Measurements from ENCODE around the gene DNPH1. TPM values are rescaled to one million over a fixed set of nuclear protein-coding genes. Genes with fewer than 3 reads are reported as not detected.

Gene DNPH1
- total RNA-seq, 4 donors from 2014 or later: 57.7 to 101 (median 81.5) TPM

GRCh38 chr6:43229803-43230620, 731 bp upstream of the DNPH1 start:
- TF ChIP-seq CTCF (IDR thresholded peaks at IDR 0.05): no peak
- no peak for TF ChIP-seq POLR2A (IDR thresholded peaks at IDR 0.05)
- Histone ChIP-seq H3K4me1 (peaks cover 5 to 34% (median 7%) of the 10 kb centered on the region in 3 donors), H3K27ac (peak overlapping the region in 3 of 4 donors; percentile 66 to 81 (median 78)), H3K36me3 (no peaks in the 10 kb centered on the region), H3K9me3 (no peaks in the 10 kb centered on the region), H3K27me3 (peaks cover 0 to under 1% (median 0%) of the 10 kb centered on the region in 4 donors), H3K4me3 (peak overlapping the region in 3 of 4 donors; percentile 61 to 88 (median 70))
- intact Hi-C loops (cut with DNase I): no loop called here
- 72 to 76% methylated on average over 17 of the region's 17 CpGs for WGBS, 2 donors
- DNase-seq: no peak

GRCh38 chr6:43226192-43226851, 3.0 kb downstream of the DNPH1 start:
- Histone ChIP-seq H3K27me3 (no peaks in the 10 kb centered on the region), H3K27ac (no peak overlapping the region), H3K36me3 (peaks cover 0 to 34% (median 5%) of the 10 kb centered on the region in 3 donors), H3K9me3 (no peaks in the 10 kb centered on the region), H3K4me3 (no peak overlapping the region), H3K4me1 (peaks cover 5 to 65% (median 7%) of the 10 kb centered on the region in 3 donors)
- intact Hi-C loops (cut with DNase I): no loop called here
- 84 to 86% methylated on average over 8 to 11 of the region's 11 CpGs for WGBS, 2 donors
- DNase-seq: no peak
- TF ChIP-seq POLR2A (IDR thresholded peaks at IDR 0.05) (no peak), CTCF (IDR thresholded peaks at IDR 0.05) (no peak)

DNA sequence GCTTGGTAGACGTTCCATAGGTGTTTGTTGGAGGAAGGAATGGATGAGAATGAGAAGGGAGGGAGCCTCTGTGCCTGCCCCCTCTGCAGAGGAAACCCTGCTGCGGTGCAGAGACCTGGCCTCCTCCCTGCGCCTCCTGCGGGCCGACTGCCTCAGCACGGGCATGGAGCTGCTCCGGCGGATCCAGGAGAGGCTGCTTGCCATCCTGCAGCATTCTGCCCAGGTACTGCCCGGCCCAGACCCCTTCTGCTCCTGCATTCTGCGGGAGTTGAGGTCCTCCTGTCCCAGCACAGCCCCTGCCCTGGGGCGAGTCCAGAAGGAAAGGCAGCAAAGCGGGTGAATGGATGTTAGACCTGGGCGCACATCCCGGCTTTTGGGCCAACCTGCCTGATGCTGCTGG, 6.1 kb downstream of the DNPH1 start:
- no peak for DNase-seq
- Histone ChIP-seq H3K27ac (no peak overlapping the region), H3K27me3 (no peaks in the 10 kb centered on the region), H3K9me3 (no peaks in the 10 kb centered on the region), H3K4me3 (no peak overlapping the region), H3K36me3 (peaks cover 0 to 65% (median 13%) of the 10 kb centered on the region in 3 donors), H3K4me1 (peaks cover 0 to 55% (median 1%) of the 10 kb centered on the region in 3 donors)
- TF ChIP-seq POLR2A (IDR thresholded peaks at IDR 0.05) (no peak), CTCF (IDR thresholded peaks at IDR 0.05) (no peak)
- WGBS, 2 donors: 96 to 100% methylated on average over 2 to 4 of the region's 14 CpGs
- intact Hi-C loops (cut with DNase I): no loop called here

- 86 to 91% methylated on average over 11 to 15 of the region's 15 CpGs for WGBS, 2 donors
- Histone ChIP-seq H3K36me3 (peaks cover 0 to 72% (median 13%) of the 10 kb centered on the region in 3 donors), H3K27me3 (no peaks in the 10 kb centered on the region), H3K27ac (no peak overlapping the region), H3K4me1 (peaks cover 0 to 49% (median 0%) of the 10 kb centered on the region in 3 donors), H3K4me3 (no peak overlapping the region), H3K9me3 (no peaks in the 10 kb centered on the region)
- intact Hi-C loops (cut with DNase I): no loop called here
- TF ChIP-seq CTCF (IDR thresholded peaks at IDR 0.05): no peak
- no peak for TF ChIP-seq POLR2A (IDR thresholded peaks at IDR 0.05)
- DNase-seq: no peak
Observed at GRCh38 chr6:43222418-43223059, 6.7 kb downstream of the DNPH1 start.

Measured in esophagus squamous epithelium (tissue), 5 donors.